Measurements from ENCODE around the gene ABI3.

DNA sequence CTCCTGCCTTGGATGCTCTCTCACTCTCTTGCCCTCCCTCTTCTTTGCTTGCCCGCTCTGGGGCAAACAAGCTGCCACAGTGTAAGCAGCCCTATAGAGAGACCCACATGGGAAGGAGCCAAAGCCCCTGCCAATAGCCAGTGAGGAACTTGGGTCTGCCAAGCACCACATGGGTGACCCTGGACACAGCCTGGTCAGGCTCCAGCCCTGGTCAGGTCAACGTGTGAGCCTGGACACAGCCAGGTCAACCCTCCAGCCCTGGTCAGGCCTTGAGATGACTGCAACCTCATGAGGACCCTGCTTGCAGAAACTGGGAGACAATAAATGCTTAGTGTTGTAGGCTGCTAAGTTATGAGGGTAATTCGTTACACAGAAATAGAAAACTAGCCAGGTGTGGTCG is 34.3 kb downstream of the ABI3 start:
- TF ChIP-seq CTCF (IDR thresholded peaks at IDR 0.05) (no peak), POLR2AphosphoS5 (IDR thresholded peaks at IDR 0.05) (no peak), EP300 (IDR thresholded peaks at IDR 0.05) (no peak), POLR2A (IDR thresholded peaks at IDR 0.05) (no peak)

Data from stomach (tissue), 4 donors.